IMR-90 (cell line): ENCODE results near the gene FAM163A. TPM values are rescaled to one million over a fixed set of nuclear protein-coding genes. Genes with fewer than 3 reads are reported as not detected.

ENCODE experiments used
- ATAC-seq: fragments of 200-7000 bp; cut with Tn5 transposase; 2 replicates; pipeline ENCODE4 v1.9.1; 2020; ENCODE audit warnings: low read depth, mild to moderate bottlenecking, moderate library complexity
- BruUV-seq: library from RNA; stranded (reverse); fragments of 400-500 nt; replicated peaks from 2 replicates; lab custom pipeline; 2021; lab: Mats Ljungman, UMichigan
- CTCF ChIA-PET: fragments of 300-600 bp; formaldehyde crosslinking; extraction: SDS; loops from one replicate; lab custom pipeline; 2021; ENCODE audit warnings: antibody characterized with exemption; lab: Yijun Ruan, JAX
- POLR2A ChIA-PET: fragments of 300-600 bp; sonication (Branson Sonifier 250); formaldehyde crosslinking; loops from one replicate; lab custom pipeline; 2022; ENCODE audit warnings: antibody characterized with exemption; ENCODE audit not compliant: unreplicated experiment; lab: Charles Lee
- DNase-seq: peaks from one replicate; pipeline ENCODE4 v3.0.0; 2013
- H2AFZ ChIP-seq: replicated peaks from 2 replicates; pipeline ENCODE3; 2013; ENCODE audit warnings: low read length, mild to moderate bottlenecking; ENCODE audit not compliant: poor library complexity
- H2AK5ac ChIP-seq: 2 replicates; pipeline ENCODE4 v1.6.1; 2013; ENCODE audit warnings: low read depth, low read length, inconsistent platforms
- H2AK9ac ChIP-seq: replicated peaks from 2 replicates; pipeline ENCODE3; 2013; ENCODE audit warnings: mild to moderate bottlenecking, low read depth, low read length, moderate library complexity; ENCODE audit not compliant: poor library complexity
- H2BK120ac ChIP-seq: 2 replicates; pipeline ENCODE4 v1.6.1; 2013; ENCODE audit warnings: low read depth, low read length, inconsistent platforms
- H2BK15ac ChIP-seq: 3 replicates; pipeline ENCODE4 v1.6.1; 2013; ENCODE audit warnings: low read depth, low read length, inconsistent platforms
- H2BK20ac ChIP-seq: 2 replicates; pipeline ENCODE4 v1.6.1; 2013; ENCODE audit warnings: low read depth, mild to moderate bottlenecking, inconsistent platforms, low read length, moderate library complexity
- H2BK5ac ChIP-seq: 2 replicates; pipeline ENCODE4 v1.6.1; 2013; ENCODE audit warnings: mild to moderate bottlenecking, low read depth, low read length, inconsistent platforms; ENCODE audit not compliant: poor library complexity, severe bottlenecking
- H3K14ac ChIP-seq: replicated peaks from 2 replicates; pipeline ENCODE4 v1.6.1; 2013; ENCODE audit warnings: low read depth, low read length, inconsistent platforms
- H3K18ac ChIP-seq: 2 replicates; pipeline ENCODE4 v1.6.1; 2013; ENCODE audit warnings: low read depth, low read length, control low read depth
- H3K23ac ChIP-seq: 2 replicates; pipeline ENCODE4 v1.6.1; 2013; ENCODE audit warnings: low read depth, low read length, inconsistent platforms
- H3K27ac ChIP-seq: 2 replicates; pipeline ENCODE4 v1.5.1; 2013; ENCODE audit warnings: mild to moderate bottlenecking, control low read depth, low read length; ENCODE audit not compliant: insufficient read depth
- H3K27me3 ChIP-seq: 2 replicates; pipeline ENCODE4 v1.6.1; 2013; ENCODE audit warnings: low read length; ENCODE audit not compliant: control insufficient read depth, insufficient read depth
- H3K36me3 ChIP-seq: 2 replicates; pipeline ENCODE4 v1.6.1; 2013; ENCODE audit warnings: low read length, mixed read lengths; ENCODE audit not compliant: control insufficient read depth, insufficient read depth
- H3K4ac ChIP-seq: 2 replicates; pipeline ENCODE4 v1.6.1; 2013; ENCODE audit warnings: low read depth, low read length, inconsistent platforms
- H3K4me1 ChIP-seq: 2 replicates; pipeline ENCODE4 v1.6.1; 2013; ENCODE audit warnings: low read length, mixed read lengths; ENCODE audit not compliant: control insufficient read depth, insufficient read depth
- H3K4me2 ChIP-seq: 2 replicates; pipeline ENCODE4 v1.6.1; 2013; ENCODE audit warnings: low read depth, mild to moderate bottlenecking, control low read depth, low read length, moderate library complexity
- H3K4me3 ChIP-seq: 2 replicates; pipeline ENCODE4 v1.5.1; 2013; ENCODE audit warnings: low read depth, mild to moderate bottlenecking, control low read depth, low read length, moderate library complexity; ENCODE audit not compliant: insufficient read depth
- H3K56ac ChIP-seq: 2 replicates; pipeline ENCODE4 v1.6.1; 2013; ENCODE audit warnings: low read length, inconsistent platforms; ENCODE audit not compliant: insufficient read depth; ENCODE audit errors: extremely low read depth
- H3K79me1 ChIP-seq, 2 experiments: 2 replicates each; pipeline ENCODE4 v1.6.1; 2013; ENCODE audit warnings: low read length in 2 of 2, inconsistent platforms in 1 of 2, low read depth in 1 of 2
- H3K9ac ChIP-seq: 2 replicates; pipeline ENCODE4 v1.6.1; 2013; ENCODE audit warnings: low read depth, low read length, control low read depth
- H3K9me1 ChIP-seq: 2 replicates; pipeline ENCODE4 v1.6.1; 2013; ENCODE audit warnings: low read length, inconsistent platforms; ENCODE audit not compliant: insufficient read depth
- H3K9me3 ChIP-seq: 2 replicates; pipeline ENCODE4 v1.6.1; 2013; ENCODE audit warnings: low read length; ENCODE audit not compliant: control insufficient read depth, insufficient read depth
- H4K20me1 ChIP-seq: 2 replicates; pipeline ENCODE4 v1.6.1; 2013; ENCODE audit warnings: low read length, inconsistent platforms; ENCODE audit not compliant: insufficient read depth
- H4K5ac ChIP-seq: 2 replicates; pipeline ENCODE4 v1.6.1; 2013; ENCODE audit warnings: mild to moderate bottlenecking, low read depth, low read length, control low read depth
- H4K8ac ChIP-seq, 2 experiments: 2 replicates each; pipeline ENCODE4 v1.6.1; 2013; ENCODE audit warnings: low read depth in 2 of 2, low read length in 2 of 2, control low read depth in 1 of 2, inconsistent platforms in 1 of 2
- H4K91ac ChIP-seq: 2 replicates; pipeline ENCODE4 v1.6.1; 2013; ENCODE audit warnings: low read depth, low read length, inconsistent platforms; ENCODE audit not compliant: insufficient read depth
- CHD1 ChIP-seq: IDR thresholded peaks from 2 replicates; pipeline ENCODE4 v1.6.1; 2012; ENCODE audit warnings: low read depth, low read length, improper control_type of control experiment
- FOS ChIP-seq: fragments of 150-350 bp; IDR thresholded peaks from 2 replicates; pipeline ENCODE4 v1.6.1; 2016; ENCODE audit warnings: low read depth, low read length
- MAFK ChIP-seq: IDR thresholded peaks from 2 replicates; pipeline ENCODE4 v1.6.1; 2012; ENCODE audit warnings: low read depth, low read length, improper control_type of control experiment
- NFE2L2 ChIP-seq: fragments of 150-350 bp; IDR thresholded peaks from 2 replicates; pipeline ENCODE4 v1.6.1; 2016; ENCODE audit warnings: low read depth, mild to moderate bottlenecking, low read length
- RAD21 ChIP-seq: IDR thresholded peaks from 2 replicates; pipeline ENCODE4 v1.6.1; 2012; ENCODE audit warnings: low read length, improper control_type of control experiment
- RCOR1 ChIP-seq: IDR thresholded peaks from 2 replicates; pipeline ENCODE4 v1.6.1; 2012; ENCODE audit warnings: mild to moderate bottlenecking, low read length, improper control_type of control experiment; ENCODE audit not compliant: insufficient replicate concordance
- WGBS, 2 experiments: methylation state at CpG; one replicate each; pipeline versions ENCODE4 v1.1.5 to v1.1.7; 2013; ENCODE audit warnings: missing lambda C conversion rate in 2 of 2; ENCODE audit not compliant: insufficient read length in 1 of 2; ENCODE audit errors: extremely low coverage in 2 of 2; 5-methylcytosine and 5-hydroxymethylcytosine counted together
- dilution Hi-C: fragments of 300-500 bp; cut with HindIII; formaldehyde crosslinking; loops from one replicate; pipeline ENCODE4 v1.14.3; 2018; ENCODE audit warnings: low sequenced_read_pairs; ENCODE audit not compliant: unreplicated experiment
- in situ Hi-C: fragments of 300-500 bp; cut with MboI; formaldehyde crosslinking; loops from 3 replicates; pipeline ENCODE4 v1.14.3; 2019; ENCODE audit warnings: low sequenced_read_pairs, inconsistent platforms, mixed read lengths
- intact Hi-C: fragments of 100-400 bp; cut with micrococcal nuclease; formaldehyde crosslinking; loops from 2 replicates; pipeline ENCODE4 v1.10.0; 2022
- polyA plus RNA-seq, 3 experiments: library from polyadenylated mRNA; depleted of rRNA; stranded (reverse); fragments of >200 nt; gene quantifications; 2 replicates each; pipeline ENCODE4 v1.2.3, GENCODE V29; 2012; ENCODE audit warnings: low replicate concordance in 1 of 3
- total RNA-seq: library from RNA; depleted of rRNA; stranded (reverse); fragments of >200 nt; gene quantifications from 2 replicates; pipeline ENCODE4 v1.2.3, GENCODE V29; 2012
- TF ChIP-seq, protein P1 (sequence below): conservative IDR thresholded peaks from 2 replicates; pipeline ENCODE4 v1.5.1; 2012; ENCODE audit warnings: mild to moderate bottlenecking, low read depth, low read length, improper control_type of control experiment

The FAM163A gene
- total and polyA plus RNA-seq, 2 of the 4 experiments (the other 2 are of a cell fraction), result not detected

DNA sequence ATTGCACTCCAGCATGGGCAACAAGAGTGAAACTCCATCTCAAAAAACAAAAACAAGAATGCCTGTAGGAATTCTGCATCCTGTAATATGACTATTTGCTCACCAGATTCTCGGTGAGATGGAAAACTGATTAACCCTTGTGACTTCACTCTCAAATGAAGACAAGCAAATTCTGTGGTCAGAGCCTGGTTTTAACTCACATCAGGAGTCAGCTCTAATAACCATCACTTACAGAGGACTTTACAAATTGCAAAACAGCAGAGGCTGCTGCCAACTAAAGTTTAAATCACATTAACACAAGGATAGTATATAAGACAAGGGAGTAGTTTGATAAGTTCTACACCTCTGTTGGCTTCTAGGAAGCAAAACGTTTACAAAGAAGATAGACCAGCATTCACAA is 35.7 kb upstream of the FAM163A start:
- Histone ChIP-seq H4K5ac (no peak overlapping the region), H3K27ac (no peak overlapping the region), H3K56ac (no peak overlapping the region), H3K18ac (no peak overlapping the region), H4K91ac (no peak overlapping the region), H4K8ac (no peak overlapping the region), H2AK5ac (no peak overlapping the region), H3K23ac (no peak overlapping the region), H3K4me2 (no peak overlapping the region), H2BK5ac (no peak overlapping the region), H3K27me3 (peaks cover 22% of the 10 kb centered on the region), H2AFZ (no peak overlapping the region), H3K36me3 (no peaks in the 10 kb centered on the region), H3K14ac (no peak overlapping the region), H3K4me3 (no peak overlapping the region), H3K9ac (no peak overlapping the region), H2BK15ac (no peak overlapping the region), H3K79me1 (no peaks in the 10 kb centered on the region), H4K20me1 (no peaks in the 10 kb centered on the region), H3K9me3 (no peaks in the 10 kb centered on the region), H2BK120ac (no peak overlapping the region), H3K9me1 (no peaks in the 10 kb centered on the region), H2AK9ac (no peak overlapping the region), H2BK20ac (no peak overlapping the region), H3K4ac (no peak overlapping the region), H3K4me1 (no peaks in the 10 kb centered on the region)
- WGBS, 2 experiments, result no CpG with 5 or more reads among the region's 2 CpGs
- ChIA-PET CTCF (interaction anchor here (1.2 to 5.2 kb wide), 4 partner anchors 99 to 131 kb away, joined by 5 to 104 read pairs (median 14); no protein-coding TSS in a partner anchor), POLR2A (no interaction called here)
- dilution Hi-C loops, result no loop called here
- no peak for TF ChIP-seq RCOR1
- TF ChIP-seq FOS, result no peak
- no peak for TF ChIP-seq CHD1
- TF ChIP-seq, protein P1, sequence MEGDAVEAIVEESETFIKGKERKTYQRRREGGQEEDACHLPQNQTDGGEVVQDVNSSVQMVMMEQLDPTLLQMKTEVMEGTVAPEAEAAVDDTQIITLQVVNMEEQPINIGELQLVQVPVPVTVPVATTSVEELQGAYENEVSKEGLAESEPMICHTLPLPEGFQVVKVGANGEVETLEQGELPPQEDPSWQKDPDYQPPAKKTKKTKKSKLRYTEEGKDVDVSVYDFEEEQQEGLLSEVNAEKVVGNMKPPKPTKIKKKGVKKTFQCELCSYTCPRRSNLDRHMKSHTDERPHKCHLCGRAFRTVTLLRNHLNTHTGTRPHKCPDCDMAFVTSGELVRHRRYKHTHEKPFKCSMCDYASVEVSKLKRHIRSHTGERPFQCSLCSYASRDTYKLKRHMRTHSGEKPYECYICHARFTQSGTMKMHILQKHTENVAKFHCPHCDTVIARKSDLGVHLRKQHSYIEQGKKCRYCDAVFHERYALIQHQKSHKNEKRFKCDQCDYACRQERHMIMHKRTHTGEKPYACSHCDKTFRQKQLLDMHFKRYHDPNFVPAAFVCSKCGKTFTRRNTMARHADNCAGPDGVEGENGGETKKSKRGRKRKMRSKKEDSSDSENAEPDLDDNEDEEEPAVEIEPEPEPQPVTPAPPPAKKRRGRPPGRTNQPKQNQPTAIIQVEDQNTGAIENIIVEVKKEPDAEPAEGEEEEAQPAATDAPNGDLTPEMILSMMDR, result no peak
- no peak for TF ChIP-seq MAFK
- no peak for TF ChIP-seq NFE2L2
- no peak for TF ChIP-seq RAD21
- ATAC-seq (no peak), DNase-seq (no peak)
- intact Hi-C loops, result loop anchor here (2.0 to 10.0 kb wide), 2 partner anchors 63 to 447 kb away; partner anchors contain the start of gene QSOX1
- no TSS peak for BruUV-seq
- in situ Hi-C loops, result loop anchor here (5.0 to 25.0 kb wide), 2 partner anchors 105 to 455 kb away; partner anchors contain the start of gene QSOX1
